LNCAP (cell line): ENCODE data around the gene PRMT2.

Experiments used
- CTCF ChIP-seq: fragments of 450-650 bp; IDR thresholded peaks from 2 replicates; pipeline ENCODE4 v1.5.1; 2017; ENCODE audit warnings: mild to moderate bottlenecking

PRMT2 gene

GRCh38 chr21:46626975-46627501 is 8.4 kb upstream of the PRMT2 start:
- no peak for TF ChIP-seq CTCF

DNA sequence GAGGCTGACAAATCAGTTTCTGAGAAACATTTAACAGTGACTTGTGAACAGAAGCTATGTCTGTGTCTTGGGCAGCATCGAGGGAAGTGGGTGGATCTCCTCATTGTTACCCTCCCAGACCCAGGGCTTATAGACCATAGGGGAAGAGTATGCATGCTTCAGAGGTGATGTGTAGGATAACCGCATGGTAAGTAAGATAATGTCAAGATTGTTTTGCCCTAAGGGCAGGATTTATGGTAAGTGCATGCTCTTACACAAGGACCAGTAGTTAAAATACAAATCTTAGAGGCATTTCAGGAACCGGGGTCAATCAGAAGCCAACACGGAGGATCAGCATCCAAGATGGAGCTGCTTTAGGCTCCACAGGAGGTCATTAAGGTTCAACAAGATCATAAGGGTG is 7.7 kb upstream of the PRMT2 start:
- TF ChIP-seq CTCF: no peak

GRCh38 chr21:46628868-46629267 is 6.6 kb upstream of the PRMT2 start:
- TF ChIP-seq CTCF: no peak

DNA sequence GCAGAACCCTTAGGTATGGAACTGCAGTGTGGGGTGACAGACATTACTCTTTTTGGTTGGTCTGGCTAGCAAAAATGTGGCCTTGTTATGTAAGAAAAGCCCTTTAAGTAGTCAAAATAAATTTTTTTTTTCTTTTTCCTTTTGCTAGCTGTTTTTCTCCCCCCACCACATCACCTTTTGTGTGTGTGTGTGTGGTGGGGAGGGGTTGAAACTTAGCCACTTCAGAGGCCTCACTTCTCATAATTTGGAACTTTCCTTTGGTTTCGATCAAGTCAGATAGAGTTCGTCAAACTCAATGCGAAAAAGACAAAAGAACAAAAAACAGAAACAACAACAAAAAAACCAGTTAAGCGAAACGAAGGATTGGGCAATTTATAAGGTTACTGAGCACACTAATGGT is 1.9 kb upstream of the PRMT2 start:
- no peak for TF ChIP-seq CTCF

DNA sequence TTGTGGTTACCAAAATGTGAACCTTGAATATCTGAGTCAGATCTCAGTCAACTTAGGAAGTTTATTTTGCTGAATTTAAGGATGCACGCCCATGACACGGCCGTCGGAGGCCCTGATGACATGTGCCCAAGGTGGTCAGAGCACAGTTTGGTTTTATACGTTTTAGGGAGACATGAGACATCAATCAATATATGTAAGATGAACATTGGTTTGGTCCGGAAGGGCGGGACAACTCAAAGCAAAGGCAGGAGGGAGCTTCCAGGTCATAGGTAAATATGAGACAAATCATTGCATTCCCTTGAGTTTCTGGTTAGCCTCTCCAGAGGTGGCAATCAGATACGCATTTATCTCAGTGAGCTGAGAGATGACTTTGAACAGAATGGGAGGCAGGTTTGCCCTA is 1.0 kb upstream of the PRMT2 start:
- no peak for TF ChIP-seq CTCF

DNA sequence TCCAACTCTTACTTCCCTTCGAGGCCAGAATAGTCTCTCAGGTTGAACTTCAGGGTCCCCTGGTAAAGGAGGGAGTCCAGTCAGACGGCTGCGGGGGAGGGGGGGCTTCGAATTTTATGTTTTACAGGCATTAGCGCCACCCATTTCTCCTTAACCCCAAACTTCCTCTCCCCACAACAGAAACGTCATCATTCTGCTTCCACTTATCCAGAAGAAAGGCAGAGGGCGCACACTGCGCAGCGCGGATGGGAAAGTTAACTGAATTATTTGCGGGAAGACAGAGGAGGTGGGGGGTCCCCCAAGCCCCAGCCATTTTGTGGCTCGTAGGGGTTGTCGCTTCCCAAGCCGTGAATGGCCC is 529 bp upstream of the PRMT2 start:
- no peak for TF ChIP-seq CTCF

- TF ChIP-seq CTCF: no peak
Observed at GRCh38 chr21:46636181-46636512, 673 bp downstream of the PRMT2 start.

GRCh38 chr21:46636550-46637285 is 1.2 kb downstream of the PRMT2 start:
- no peak for TF ChIP-seq CTCF
